Measurements from ENCODE around the gene DNAJC28. TPM values are rescaled to one million over a fixed set of nuclear protein-coding genes. Genes with fewer than 3 reads are reported as not detected.
A peak's percentile ranks its signal among the peaks of the same experiment; 100 is the strongest.

The DNAJC28 gene
- total and polyA plus RNA-seq, 9 of the 15 experiments (the other 6 are each of a cell fraction or from before 2014, with no cell fraction given) = 0.68 to 2.5 (median 1.1) TPM

DNA sequence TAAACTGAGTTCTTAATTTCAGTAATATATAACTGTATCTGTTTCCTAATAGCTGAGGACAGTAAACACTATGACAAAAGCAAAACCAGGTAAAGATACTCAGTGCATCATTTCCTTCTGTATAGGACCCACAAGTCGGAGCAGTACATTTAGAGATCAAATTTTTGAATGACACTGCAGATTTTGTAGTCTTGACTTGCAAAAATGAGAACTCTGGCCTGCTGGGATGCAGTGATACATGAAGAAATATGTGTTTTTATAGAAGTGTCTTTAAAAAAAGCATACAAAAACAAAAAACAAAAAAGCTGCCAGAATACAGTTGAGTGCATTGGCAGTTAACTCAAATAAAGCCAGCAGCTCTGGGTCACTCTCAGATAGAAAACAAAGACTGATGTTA is 31.4 kb upstream of the DNAJC28 start:
- no peaks in the 10 kb centered on the region for H3K9me3 ChIP-seq (replicated peaks; ENCODE audit: control insufficient read depth, insufficient read depth, low read depth, low read length)
- no peaks in the 10 kb centered on the region for H3K27me3 ChIP-seq (ENCODE audit: control insufficient read depth in 2 of 2, insufficient read depth in 2 of 2, low read length in 2 of 2)
- ATAC-seq (peak; percentile 67), DNase-seq (ENCODE audit: extremely low read depth in 1 of 4, low spot score in 3 of 4) (peak in 1 of 4 experiments; percentile 25), FAIRE-seq (no peak)
- no peak overlapping the region for H2AFZ ChIP-seq (ENCODE audit: low read depth, low read length)
- no peaks in the 10 kb centered on the region for H3K79me2 ChIP-seq (ENCODE audit: control insufficient read depth, insufficient read depth, low read length)
- H3K9ac ChIP-seq (ENCODE audit: insufficient read depth in 1 of 2, low read depth in 2 of 2, low read length in 2 of 2) = no peak overlapping the region
- BruUV-seq (replicated peaks) = no TSS peak
- ChIA-PET POLR2A (interaction anchor here (0.7 to 4.4 kb wide), 3 partner anchors 9 to 20 kb away, joined by 3 to 30 read pairs (median 7); partner anchors contain the start of genes GART and SON), CTCF (ENCODE audit: low intra/inter-chr PET ratio) (no interaction called here)
- H3K4me1 ChIP-seq (replicated peaks in 1 of 2; ENCODE audit: control insufficient read depth in 2 of 2, insufficient read depth in 2 of 2, low read length in 2 of 2) = no peaks in the 10 kb centered on the region
- H3K9me1 ChIP-seq (ENCODE audit: control insufficient read depth, insufficient read depth, low read length) = no peaks in the 10 kb centered on the region
- no peaks in the 10 kb centered on the region for H4K20me1 ChIP-seq (replicated peaks; ENCODE audit: control insufficient read depth, insufficient read depth, low read length)
- WGBS (ENCODE audit: insufficient coverage, low coverage, missing lambda C conversion rate) = 40% methylated on average over 1 of the region's 1 CpG
- no peak overlapping the region for H3K4me3 ChIP-seq
- H3K36me3 ChIP-seq (ENCODE audit: control insufficient read depth, insufficient read depth, low read length) = peaks cover 88% of the 10 kb centered on the region
- in situ Hi-C loops (cut with MboI) (no loop called here), intact Hi-C loops (cut with micrococcal nuclease) (no loop called here)
- no peak overlapping the region for H3K4me2 ChIP-seq (ENCODE audit: insufficient read depth, low read length)
- H3K27ac ChIP-seq (ENCODE audit: extremely low read depth, low read depth, low read length) = peak overlapping the region; percentile 5; the same call in 1 of the 3 replicates
- TF ChIP-seq, protein P1, sequence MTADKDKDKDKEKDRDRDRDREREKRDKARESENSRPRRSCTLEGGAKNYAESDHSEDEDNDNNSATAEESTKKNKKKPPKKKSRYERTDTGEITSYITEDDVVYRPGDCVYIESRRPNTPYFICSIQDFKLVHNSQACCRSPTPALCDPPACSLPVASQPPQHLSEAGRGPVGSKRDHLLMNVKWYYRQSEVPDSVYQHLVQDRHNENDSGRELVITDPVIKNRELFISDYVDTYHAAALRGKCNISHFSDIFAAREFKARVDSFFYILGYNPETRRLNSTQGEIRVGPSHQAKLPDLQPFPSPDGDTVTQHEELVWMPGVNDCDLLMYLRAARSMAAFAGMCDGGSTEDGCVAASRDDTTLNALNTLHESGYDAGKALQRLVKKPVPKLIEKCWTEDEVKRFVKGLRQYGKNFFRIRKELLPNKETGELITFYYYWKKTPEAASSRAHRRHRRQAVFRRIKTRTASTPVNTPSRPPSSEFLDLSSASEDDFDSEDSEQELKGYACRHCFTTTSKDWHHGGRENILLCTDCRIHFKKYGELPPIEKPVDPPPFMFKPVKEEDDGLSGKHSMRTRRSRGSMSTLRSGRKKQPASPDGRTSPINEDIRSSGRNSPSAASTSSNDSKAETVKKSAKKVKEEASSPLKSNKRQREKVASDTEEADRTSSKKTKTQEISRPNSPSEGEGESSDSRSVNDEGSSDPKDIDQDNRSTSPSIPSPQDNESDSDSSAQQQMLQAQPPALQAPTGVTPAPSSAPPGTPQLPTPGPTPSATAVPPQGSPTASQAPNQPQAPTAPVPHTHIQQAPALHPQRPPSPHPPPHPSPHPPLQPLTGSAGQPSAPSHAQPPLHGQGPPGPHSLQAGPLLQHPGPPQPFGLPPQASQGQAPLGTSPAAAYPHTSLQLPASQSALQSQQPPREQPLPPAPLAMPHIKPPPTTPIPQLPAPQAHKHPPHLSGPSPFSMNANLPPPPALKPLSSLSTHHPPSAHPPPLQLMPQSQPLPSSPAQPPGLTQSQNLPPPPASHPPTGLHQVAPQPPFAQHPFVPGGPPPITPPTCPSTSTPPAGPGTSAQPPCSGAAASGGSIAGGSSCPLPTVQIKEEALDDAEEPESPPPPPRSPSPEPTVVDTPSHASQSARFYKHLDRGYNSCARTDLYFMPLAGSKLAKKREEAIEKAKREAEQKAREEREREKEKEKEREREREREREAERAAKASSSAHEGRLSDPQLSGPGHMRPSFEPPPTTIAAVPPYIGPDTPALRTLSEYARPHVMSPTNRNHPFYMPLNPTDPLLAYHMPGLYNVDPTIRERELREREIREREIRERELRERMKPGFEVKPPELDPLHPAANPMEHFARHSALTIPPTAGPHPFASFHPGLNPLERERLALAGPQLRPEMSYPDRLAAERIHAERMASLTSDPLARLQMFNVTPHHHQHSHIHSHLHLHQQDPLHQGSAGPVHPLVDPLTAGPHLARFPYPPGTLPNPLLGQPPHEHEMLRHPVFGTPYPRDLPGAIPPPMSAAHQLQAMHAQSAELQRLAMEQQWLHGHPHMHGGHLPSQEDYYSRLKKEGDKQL (CRISPR knock-in tag; IDR thresholded peaks at IDR 0.05; ENCODE audit: borderline replicate concordance) = no peak
- no peak for TF ChIP-seq DMBX1 (CRISPR knock-in tag; IDR thresholded peaks at IDR 0.05; ENCODE audit: borderline replicate concordance)
- TF ChIP-seq BCL6 (CRISPR knock-in tag; IDR thresholded peaks at IDR 0.05) = no peak
- no peak for TF ChIP-seq TAF7 (tag; IDR thresholded peaks at IDR 0.05)
- TF ChIP-seq, protein P2, sequence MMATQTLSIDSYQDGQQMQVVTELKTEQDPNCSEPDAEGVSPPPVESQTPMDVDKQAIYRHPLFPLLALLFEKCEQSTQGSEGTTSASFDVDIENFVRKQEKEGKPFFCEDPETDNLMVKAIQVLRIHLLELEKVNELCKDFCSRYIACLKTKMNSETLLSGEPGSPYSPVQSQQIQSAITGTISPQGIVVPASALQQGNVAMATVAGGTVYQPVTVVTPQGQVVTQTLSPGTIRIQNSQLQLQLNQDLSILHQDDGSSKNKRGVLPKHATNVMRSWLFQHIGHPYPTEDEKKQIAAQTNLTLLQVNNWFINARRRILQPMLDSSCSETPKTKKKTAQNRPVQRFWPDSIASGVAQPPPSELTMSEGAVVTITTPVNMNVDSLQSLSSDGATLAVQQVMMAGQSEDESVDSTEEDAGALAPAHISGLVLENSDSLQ (IDR thresholded peaks at IDR 0.05) = peak; percentile 8; the same call in 1 of the 2 replicates
- TF ChIP-seq, protein P3, sequence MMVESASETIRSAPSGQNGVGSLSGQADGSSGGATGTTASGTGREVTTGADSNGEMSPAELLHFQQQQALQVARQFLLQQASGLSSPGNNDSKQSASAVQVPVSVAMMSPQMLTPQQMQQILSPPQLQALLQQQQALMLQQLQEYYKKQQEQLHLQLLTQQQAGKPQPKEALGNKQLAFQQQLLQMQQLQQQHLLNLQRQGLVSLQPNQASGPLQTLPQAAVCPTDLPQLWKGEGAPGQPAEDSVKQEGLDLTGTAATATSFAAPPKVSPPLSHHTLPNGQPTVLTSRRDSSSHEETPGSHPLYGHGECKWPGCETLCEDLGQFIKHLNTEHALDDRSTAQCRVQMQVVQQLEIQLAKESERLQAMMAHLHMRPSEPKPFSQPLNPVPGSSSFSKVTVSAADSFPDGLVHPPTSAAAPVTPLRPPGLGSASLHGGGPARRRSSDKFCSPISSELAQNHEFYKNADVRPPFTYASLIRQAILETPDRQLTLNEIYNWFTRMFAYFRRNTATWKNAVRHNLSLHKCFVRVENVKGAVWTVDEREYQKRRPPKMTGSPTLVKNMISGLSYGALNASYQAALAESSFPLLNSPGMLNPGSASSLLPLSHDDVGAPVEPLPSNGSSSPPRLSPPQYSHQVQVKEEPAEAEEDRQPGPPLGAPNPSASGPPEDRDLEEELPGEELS (CRISPR knock-in tag; IDR thresholded peaks at IDR 0.05; ENCODE audit: borderline replicate concordance) = no peak
- TF ChIP-seq NCOA6 (IDR thresholded peaks at IDR 0.05) = no peak
- TF ChIP-seq SOX6 (IDR thresholded peaks at IDR 0.05) = no peak
- TF ChIP-seq KDM5B (IDR thresholded peaks at IDR 0.05; ENCODE audit: insufficient replicate concordance, low read depth, low read length) = no peak

All from K562 (cell line).